WTC11 (cell line): ENCODE results near the gene NUDT14. TPM values are rescaled to one million over a fixed set of nuclear protein-coding genes. Genes with fewer than 3 reads are reported as not detected.

Source experiments
- ATAC-seq: fragments of 200-7000 bp; cut with Tn5 transposase; 2 replicates; pipeline ENCODE4 v1.10.0; 2021; ENCODE audit warnings: mild to moderate bottlenecking, moderate library complexity
- CTCF ChIA-PET: fragments of 300-600 bp; sonication (Branson Sonifier 250); formaldehyde crosslinking; loops from one replicate; lab custom pipeline; 2021; ENCODE audit warnings: antibody characterized with exemption; lab: Charles Lee
- POLR2A ChIA-PET: fragments of 350-600 bp; sonication (Branson Sonifier 250); formaldehyde crosslinking; loops from one replicate; lab custom pipeline; 2021; ENCODE audit warnings: antibody characterized with exemption; lab: Charles Lee
- DNase-seq: peaks from one replicate; pipeline ENCODE4 v3.0.0; 2021; ENCODE audit warnings: low spot score
- H3K27ac Mint-ChIP-seq: 2 replicates; pipeline ENCODE4 v1.8.0; 2021; ENCODE audit warnings: mixed read lengths
- H3K27me3 Mint-ChIP-seq: 2 replicates; pipeline ENCODE4 v1.8.0; 2021; ENCODE audit warnings: low read depth, mild to moderate bottlenecking, moderate library complexity, mixed read lengths
- H3K36me3 Mint-ChIP-seq: 2 replicates; pipeline ENCODE4 v1.8.0; 2021; ENCODE audit warnings: mixed read lengths
- H3K4me1 Mint-ChIP-seq: 2 replicates; pipeline ENCODE4 v1.8.0; 2022; ENCODE audit warnings: mixed read lengths
- H3K4me3 Mint-ChIP-seq: 2 replicates; pipeline ENCODE4 v1.8.0; 2021; ENCODE audit warnings: mild to moderate bottlenecking, moderate library complexity, mixed read lengths
- H3K9me3 Mint-ChIP-seq: 2 replicates; pipeline ENCODE4 v1.8.0; 2021; ENCODE audit warnings: mixed read lengths
- AFF4 ChIP-seq: sonication (generic); formaldehyde crosslinking; IDR thresholded peaks from 2 replicates; pipeline ENCODE4 v1.8.1; 2023; ENCODE audit warnings: mild to moderate bottlenecking, missing genetic modification reagents, borderline replicate concordance
- ARID4B ChIP-seq: sonication (generic); formaldehyde crosslinking; IDR thresholded peaks from 2 replicates; pipeline ENCODE4 v1.8.0; 2023; ENCODE audit warnings: missing genetic modification reagents, mild to moderate bottlenecking, borderline replicate concordance
- ATF3 ChIP-seq: sonication (generic); formaldehyde crosslinking; conservative IDR thresholded peaks from 2 replicates; pipeline ENCODE4 v1.8.1; 2022; ENCODE audit warnings: mild to moderate bottlenecking, missing genetic modification reagents
- CDX4 ChIP-seq: fragments of 250-450 bp; sonication (Bioruptor Pico); IDR thresholded peaks from 2 replicates; pipeline ENCODE4 v1.9.0; 2021; ENCODE audit warnings: moderate library complexity, mild to moderate bottlenecking, inconsistent platforms, borderline replicate concordance
- CREB1 ChIP-seq: sonication (generic); formaldehyde crosslinking; IDR thresholded peaks from 2 replicates; pipeline ENCODE4 v1.8.0; 2023; ENCODE audit warnings: mild to moderate bottlenecking, missing genetic modification reagents
- CREM ChIP-seq: sonication (generic); formaldehyde crosslinking; IDR thresholded peaks from 2 replicates; pipeline ENCODE4 v1.8.1; 2022; ENCODE audit warnings: mild to moderate bottlenecking, missing genetic modification reagents, moderate library complexity
- CTCF ChIP-seq: fragments of 200-600 bp; IDR thresholded peaks from 2 replicates; pipeline ENCODE4 v1.8.0; 2022; ENCODE audit warnings: antibody characterized with exemption
- E2F1 ChIP-seq: sonication (generic); formaldehyde crosslinking; IDR thresholded peaks from 2 replicates; pipeline ENCODE4 v1.8.0; 2022; ENCODE audit warnings: mild to moderate bottlenecking, missing genetic modification reagents
- EMX1 ChIP-seq: fragments of 250-450 bp; sonication (Bioruptor Pico); IDR thresholded peaks from 2 replicates; pipeline ENCODE4 v1.8.0; 2021; ENCODE audit warnings: mild to moderate bottlenecking
- FOXK1 ChIP-seq: sonication (generic); formaldehyde crosslinking; IDR thresholded peaks from 2 replicates; pipeline ENCODE4 v1.8.0; 2022; ENCODE audit warnings: mild to moderate bottlenecking, moderate library complexity, missing genetic modification reagents
- GTF2I ChIP-seq: fragments of 250-450 bp; sonication (Bioruptor Pico); conservative IDR thresholded peaks from 2 replicates; pipeline ENCODE4 v1.4.0; 2021; ENCODE audit warnings: mild to moderate bottlenecking
- IRF1 ChIP-seq: sonication (generic); formaldehyde crosslinking; IDR thresholded peaks from 2 replicates; pipeline ENCODE4 v1.8.0; 2023; ENCODE audit warnings: missing genetic modification reagents
- JAZF1 ChIP-seq: fragments of 250-450 bp; sonication (Bioruptor Pico); IDR thresholded peaks from 2 replicates; pipeline ENCODE4 v1.9.0; 2021; ENCODE audit warnings: moderate library complexity, mild to moderate bottlenecking, inconsistent platforms
- MXD4 ChIP-seq: fragments of 250-450 bp; sonication (Bioruptor Pico); IDR thresholded peaks from 2 replicates; pipeline ENCODE4 v1.8.0; 2021; ENCODE audit warnings: mild to moderate bottlenecking, moderate library complexity, borderline replicate concordance
- NR1H2 ChIP-seq: sonication (generic); formaldehyde crosslinking; IDR thresholded peaks from 2 replicates; pipeline ENCODE4 v1.9.0; 2021; ENCODE audit warnings: mild to moderate bottlenecking, moderate library complexity, missing genetic modification reagents
- RORB ChIP-seq: fragments of 250-450 bp; sonication (Bioruptor Pico); IDR thresholded peaks from 2 replicates; pipeline ENCODE4 v1.9.0; 2021; ENCODE audit warnings: mild to moderate bottlenecking
- SOX15 ChIP-seq: fragments of 250-450 bp; sonication (Bioruptor Pico); IDR thresholded peaks from 2 replicates; pipeline ENCODE4 v1.9.0; 2021; ENCODE audit warnings: mild to moderate bottlenecking
- ZNF219 ChIP-seq: sonication (generic); formaldehyde crosslinking; IDR thresholded peaks from 2 replicates; pipeline ENCODE4 v1.8.0; 2023; ENCODE audit warnings: missing genetic modification reagents, mild to moderate bottlenecking, borderline replicate concordance
- ZNF317 ChIP-seq: sonication (generic); formaldehyde crosslinking; IDR thresholded peaks from 2 replicates; pipeline ENCODE4 v1.8.1; 2023; ENCODE audit warnings: low read depth, mild to moderate bottlenecking, moderate library complexity, missing genetic modification reagents, borderline replicate concordance
- ZNF512 ChIP-seq: sonication (generic); formaldehyde crosslinking; IDR thresholded peaks from 2 replicates; pipeline ENCODE4 v1.8.1; 2022; ENCODE audit warnings: missing genetic modification reagents, borderline replicate concordance
- total RNA-seq: library from RNA; stranded (reverse); gene quantifications from 3 replicates; pipeline ENCODE4 v1.2.3, GENCODE V29; 2021

Gene NUDT14
- total RNA-seq, 1 experiment from 2014 or later: 35.4 TPM

- ATAC-seq: no peak
- POLR2A ChIA-PET: no interaction called here
- H3K9me3 Mint-ChIP-seq: peaks cover 11% of the 10 kb centered on the region
- no peak for TF ChIP-seq CREB1 (CRISPR knock-in tag)
- TF ChIP-seq GTF2I (CRISPR knock-in tag): no peak
- no peak for TF ChIP-seq CREM (CRISPR knock-in tag)
- no peak for TF ChIP-seq ZNF219 (CRISPR knock-in tag)
- TF ChIP-seq ZNF512: no peak
- no peak for TF ChIP-seq MXD4 (CRISPR knock-in tag)
- no peak for TF ChIP-seq IRF1
- no peak for TF ChIP-seq ATF3
- no peak for TF ChIP-seq CTCF
- TF ChIP-seq AFF4 (CRISPR knock-in tag): no peak
- no peak for TF ChIP-seq RORB (CRISPR knock-in tag)
- no peak for TF ChIP-seq SOX15 (CRISPR knock-in tag)
- TF ChIP-seq JAZF1 (CRISPR knock-in tag): no peak
- TF ChIP-seq ZNF317: no peak
- TF ChIP-seq EMX1 (CRISPR knock-in tag): no peak
- no peak for TF ChIP-seq CDX4 (CRISPR knock-in tag)
- no peak for TF ChIP-seq NR1H2 (CRISPR knock-in tag)
- TF ChIP-seq ARID4B (CRISPR knock-in tag): no peak
- no peak for TF ChIP-seq E2F1 (CRISPR knock-in tag)
- no peak for TF ChIP-seq FOXK1 (CRISPR knock-in tag)
- CTCF ChIA-PET: no interaction called here
- no peaks in the 10 kb centered on the region for H3K27me3 Mint-ChIP-seq
- H3K36me3 Mint-ChIP-seq: peaks cover 21% of the 10 kb centered on the region
- no peak overlapping the region for H3K27ac Mint-ChIP-seq
- no peak for DNase-seq
- H3K4me1 Mint-ChIP-seq: no peaks in the 10 kb centered on the region
- no peak overlapping the region for H3K4me3 Mint-ChIP-seq
Observed at GRCh38 chr14:105140581-105140980, 40.5 kb downstream of the NUDT14 start.
